HG02571 (cell line): Measurements from ENCODE around the gene GTF3C1.

Experiments
- ATAC-seq: cut with Tn5 transposase; IDR thresholded peaks from one replicate; pipeline ENCODE4 v1.9.1; 2021; ENCODE audit warnings: mild to moderate bottlenecking, moderate library complexity; ENCODE audit not compliant: unreplicated experiment

Gene GTF3C1

DNA sequence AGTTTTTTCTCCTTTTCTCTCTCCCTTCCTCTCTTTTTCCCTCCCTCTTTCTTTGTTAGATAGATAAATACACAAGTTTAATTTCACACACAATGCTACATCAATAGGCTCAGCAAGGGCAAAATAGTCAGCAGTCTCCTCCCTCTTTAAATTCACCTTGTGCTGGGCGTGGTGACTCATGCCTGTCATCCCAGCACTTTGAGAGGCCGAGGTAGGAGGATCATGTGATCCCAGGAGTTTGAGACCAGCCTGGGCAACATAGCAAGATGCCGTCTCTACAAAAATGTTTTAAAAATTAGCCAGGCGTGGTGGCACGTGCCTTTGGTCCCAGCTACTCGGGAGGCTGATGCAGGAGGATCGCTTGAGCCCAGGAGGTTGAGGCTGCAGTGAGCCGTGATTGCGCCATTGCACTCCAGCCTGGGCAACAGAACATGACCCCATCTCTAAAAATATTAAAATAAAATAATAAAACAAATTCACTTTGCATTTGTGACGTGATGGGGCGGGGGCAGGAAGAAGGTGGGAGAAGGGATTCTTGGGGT lies 120.3 kb downstream of the GTF3C1 start:
- ATAC-seq, result no peak

DNA sequence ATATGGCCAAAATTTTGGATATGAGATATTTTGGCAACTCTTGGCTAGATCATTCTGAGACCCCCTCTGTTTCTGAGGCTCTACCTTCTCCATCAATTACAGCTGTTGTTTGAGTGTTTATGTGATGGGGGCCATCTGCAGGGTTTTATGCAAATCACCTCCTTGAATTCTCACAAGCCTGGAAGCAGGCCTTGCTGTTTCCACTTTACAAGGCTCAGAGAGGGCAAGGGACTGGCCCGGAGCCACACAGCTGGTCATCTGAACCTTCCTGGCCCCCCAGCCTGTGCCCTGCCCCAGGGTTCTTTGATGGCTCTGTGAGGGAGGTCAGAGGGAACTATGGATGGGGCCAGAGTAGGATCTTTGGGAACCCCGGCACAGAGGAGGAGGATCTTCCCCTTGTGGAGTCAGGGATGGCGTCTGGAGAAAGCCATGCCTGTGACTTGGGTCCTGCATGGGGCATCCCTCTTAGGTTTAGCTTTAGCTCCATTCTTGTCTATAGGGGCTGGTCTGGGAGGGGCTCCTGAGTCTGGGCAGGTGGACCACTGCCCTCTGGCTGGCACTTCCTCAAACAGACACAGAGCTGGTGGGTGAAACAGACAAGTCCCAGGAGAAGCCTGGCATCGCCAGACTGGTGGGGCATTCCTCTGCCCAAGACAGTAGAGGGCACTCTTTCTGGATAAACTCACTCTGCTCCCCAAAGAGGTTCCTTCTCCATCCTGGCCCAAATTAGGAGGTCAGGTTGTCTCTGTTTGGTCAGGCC lies 121.5 kb downstream of the GTF3C1 start:
- no peak for ATAC-seq

- ATAC-seq, result no peak
Measured at GRCh38 chr16:27427538-27427937, 122.2 kb downstream of the GTF3C1 start.

GRCh38 chr16:27426423-27427408 lies 123.0 kb downstream of the GTF3C1 start:
- peak; percentile 55 for ATAC-seq

DNA sequence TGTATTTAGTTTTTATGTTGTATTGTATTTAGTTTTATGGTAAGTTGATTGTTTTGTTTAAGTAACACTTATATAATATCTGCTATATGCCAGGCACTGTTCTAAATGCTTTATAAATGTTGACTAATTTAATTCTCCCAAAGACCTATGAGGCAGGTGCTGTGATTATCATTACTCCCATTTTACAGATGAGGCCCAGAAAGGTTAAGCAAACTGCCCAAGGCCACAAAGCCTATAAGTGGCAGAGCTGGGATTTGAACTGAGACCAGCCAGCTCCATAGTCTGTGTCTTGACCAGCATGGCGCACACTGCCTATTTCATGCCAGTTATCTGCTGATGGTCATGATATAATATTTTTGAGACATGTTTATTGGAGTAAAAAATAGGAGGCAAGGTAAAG lies 123.8 kb downstream of the GTF3C1 start:
- no peak for ATAC-seq

DNA sequence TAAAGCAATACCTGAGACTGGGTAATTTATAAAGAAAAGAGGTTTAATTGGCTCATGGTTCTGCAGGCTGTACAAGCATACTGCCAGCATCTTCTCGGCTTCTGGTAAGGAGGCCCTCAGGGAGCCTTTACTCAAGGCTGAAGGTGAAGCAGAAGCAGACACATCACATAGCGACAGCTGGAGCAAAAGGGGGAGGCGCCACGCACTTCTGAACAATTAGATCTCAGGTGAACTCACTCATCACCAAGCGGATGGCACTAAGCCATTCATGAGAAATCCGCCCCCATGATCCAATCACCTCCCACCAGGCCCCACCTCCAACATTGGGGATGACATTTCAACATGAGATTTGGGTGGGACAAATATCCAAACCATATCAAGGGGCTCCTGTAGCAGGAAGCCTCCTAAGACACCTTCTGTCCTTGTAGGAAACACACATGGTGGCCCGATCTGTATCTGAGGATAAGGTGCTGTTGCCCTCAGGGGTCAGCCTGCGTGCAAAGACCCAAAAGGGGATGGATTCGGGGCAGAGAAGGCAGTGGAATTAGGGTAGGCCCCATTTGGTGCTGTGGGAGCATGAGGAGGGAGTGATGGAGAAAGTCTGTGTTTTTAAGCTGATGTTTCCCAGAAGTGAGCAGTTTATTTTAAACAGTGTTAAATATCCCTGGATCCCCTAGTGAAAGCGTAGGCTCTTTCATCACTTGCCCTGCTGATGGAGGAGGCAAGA lies 124.8 kb downstream of the GTF3C1 start:
- no peak for ATAC-seq

DNA sequence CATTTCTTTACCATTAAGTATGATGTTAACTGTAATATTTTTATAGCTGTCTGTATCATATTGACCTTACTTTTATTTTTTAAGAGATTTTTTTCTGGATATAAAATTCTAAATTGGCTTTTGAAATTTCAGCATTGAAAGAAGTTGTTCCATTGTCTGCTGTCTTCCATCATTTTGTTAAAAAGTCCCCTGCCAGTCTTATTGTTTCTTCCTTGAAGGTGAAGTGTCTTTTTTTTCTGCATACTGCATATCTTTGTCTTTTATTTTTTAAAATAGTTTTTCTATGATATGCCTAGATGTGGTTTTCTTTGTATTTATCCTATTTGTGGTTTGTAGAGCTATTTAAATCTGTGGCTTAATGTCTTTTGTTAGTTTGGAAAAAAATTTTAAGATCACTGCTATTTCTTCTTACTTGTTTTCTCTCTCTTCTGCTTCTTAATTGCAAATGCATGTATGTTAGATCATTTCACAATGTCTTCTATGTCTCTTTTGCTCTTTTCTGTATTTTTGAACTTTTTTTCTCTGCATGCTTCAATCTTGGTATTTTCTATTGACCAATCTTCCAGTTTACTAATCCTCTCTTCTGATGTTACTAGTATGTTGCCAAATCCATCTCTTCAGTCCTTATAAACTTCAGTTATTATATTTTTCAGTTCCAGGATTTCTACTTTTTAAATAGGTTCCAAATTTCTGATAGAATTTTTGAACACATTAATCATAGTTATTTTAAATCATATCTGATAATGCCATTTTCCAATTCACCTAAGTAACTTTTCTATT lies 127.6 kb downstream of the GTF3C1 start:
- ATAC-seq, result no peak

DNA sequence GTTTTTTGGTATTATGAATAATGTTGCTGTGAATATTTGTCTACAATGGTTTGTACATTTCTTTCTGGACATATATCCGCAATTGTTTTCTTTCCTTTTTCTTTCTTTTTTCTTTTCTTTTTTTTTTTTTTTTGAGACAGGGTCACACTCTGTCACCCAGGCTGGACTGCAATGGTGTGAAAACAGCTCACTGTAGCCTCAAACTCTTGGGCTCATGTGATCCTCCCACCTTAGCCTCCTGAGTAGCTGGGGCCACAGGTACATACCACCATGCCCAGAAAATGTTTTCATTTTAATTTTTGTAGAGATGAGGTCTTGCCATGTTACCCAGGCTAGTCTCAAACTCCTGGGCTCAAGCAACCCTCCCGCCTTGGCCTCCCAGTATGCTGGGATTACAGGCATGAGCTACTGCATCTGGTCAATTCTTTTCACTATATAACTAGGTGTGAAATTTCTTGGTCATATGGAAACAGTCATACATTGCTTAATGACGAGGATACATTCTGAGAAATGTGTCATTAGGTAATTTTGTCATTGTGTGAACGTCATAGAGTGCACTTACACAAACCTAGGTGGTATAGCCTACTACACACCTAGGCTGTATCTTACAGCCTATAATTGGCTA lies 132.6 kb downstream of the GTF3C1 start:
- no peak for ATAC-seq

DNA sequence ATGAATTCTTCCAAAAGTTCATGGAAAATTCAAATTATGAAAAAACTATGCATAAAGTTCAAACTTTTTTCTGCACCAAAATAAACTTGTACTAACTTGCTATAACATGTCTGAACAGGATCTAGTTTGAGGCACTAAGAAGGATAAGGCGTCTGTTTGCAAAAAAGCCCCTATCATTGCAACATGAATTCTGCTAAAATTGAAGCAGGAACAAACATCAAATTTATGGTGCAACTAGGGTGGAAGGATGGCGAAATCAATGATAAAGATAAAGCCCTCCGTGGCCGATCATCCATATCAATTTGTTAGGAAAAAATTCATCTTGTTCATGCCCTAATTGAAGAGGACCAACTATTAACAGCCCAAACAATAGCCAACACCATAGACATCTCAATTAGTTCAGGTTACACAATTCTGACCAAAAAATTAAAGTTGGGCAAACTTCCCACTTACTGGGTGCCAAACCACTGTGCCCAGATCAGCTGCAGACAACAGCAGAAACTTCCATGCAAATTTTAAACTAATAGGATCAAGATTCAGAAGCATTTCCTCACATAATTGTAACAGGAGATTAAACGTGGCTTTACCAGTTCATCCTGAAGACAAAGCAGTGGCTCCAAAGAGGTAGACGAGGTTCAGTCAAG lies 134.8 kb downstream of the GTF3C1 start:
- ATAC-seq, result no peak

GRCh38 chr16:27413956-27414355 lies 135.8 kb downstream of the GTF3C1 start:
- ATAC-seq, result no peak

- ATAC-seq, result no peak
Measured at GRCh38 chr16:27410761-27411160, 139.0 kb downstream of the GTF3C1 start.
